ENCODE results near the gene SLC22A2.

The SLC22A2 gene

DNA sequence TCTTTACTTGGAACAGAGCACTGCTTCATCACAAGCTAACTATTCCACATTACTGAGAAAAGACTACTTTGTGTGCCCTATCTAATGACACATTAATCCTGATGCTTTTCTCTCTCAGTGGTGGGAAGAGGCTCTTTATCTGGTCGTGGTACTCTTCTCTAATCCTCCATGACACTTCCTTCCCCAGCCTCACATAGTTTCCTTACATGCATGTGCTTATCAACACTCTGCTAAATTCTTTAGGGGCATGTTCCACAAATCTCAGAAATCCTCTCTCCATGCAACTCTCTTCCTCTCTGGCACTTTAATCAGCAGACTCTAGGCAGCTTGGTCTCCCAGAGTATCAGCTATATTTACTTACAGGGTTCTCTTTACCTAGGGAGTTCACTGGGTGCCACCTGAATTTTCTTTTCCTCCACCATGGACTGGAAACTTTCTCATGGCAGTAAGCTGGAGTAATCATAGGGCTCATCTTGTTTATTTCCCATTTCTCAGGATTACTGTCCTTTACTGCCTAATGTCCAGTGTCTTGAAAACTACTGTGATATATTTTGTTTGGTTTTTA lies 27.0 kb upstream of the SLC22A2 start:
- peak overlapping the region; percentile 20 for H3K27ac ChIP-seq (ENCODE audit: low read depth, low read length, severe bottlenecking)
- H3K36me3 ChIP-seq (ENCODE audit: control insufficient read depth, insufficient read depth, low read length): no peaks in the 10 kb centered on the region

DNA sequence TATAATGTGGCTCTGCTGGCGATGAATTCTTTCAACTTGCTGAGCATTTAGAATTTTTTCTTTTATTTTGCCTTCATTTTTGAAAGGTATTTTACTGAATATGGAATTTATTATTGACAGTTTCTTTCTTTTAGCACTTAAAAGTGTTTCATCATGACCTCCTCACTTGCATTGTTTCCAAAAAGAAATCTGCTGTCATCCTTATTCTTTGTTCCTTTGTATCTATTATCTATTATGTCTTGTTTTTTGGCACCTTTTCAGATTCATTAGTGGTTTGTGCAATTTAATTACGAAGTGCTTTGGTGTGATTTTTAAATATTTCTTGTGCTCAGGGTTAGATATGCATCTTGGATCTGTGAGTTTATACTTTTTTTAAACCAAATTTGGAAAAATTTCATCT lies 26.0 kb upstream of the SLC22A2 start:
- no peaks in the 10 kb centered on the region for H3K4me1 ChIP-seq (ENCODE audit: control insufficient read depth, insufficient read depth, low read length, poor library complexity, severe bottlenecking)
- no peaks in the 10 kb centered on the region for H3K36me3 ChIP-seq (ENCODE audit: control insufficient read depth, insufficient read depth, low read length)
- no CpG with 5 or more reads among the region's 2 CpGs for WGBS, 2 experiments (ENCODE audit: insufficient coverage in 2 of 2)
- no peaks in the 10 kb centered on the region for H3K9me3 ChIP-seq (ENCODE audit: control insufficient read depth, low read length)
- no peak overlapping the region for H3K27ac ChIP-seq (ENCODE audit: low read depth, low read length, severe bottlenecking)
- H3K4me3 ChIP-seq (ENCODE audit: extremely low read depth, insufficient read depth, low read length, poor library complexity, severe bottlenecking): no peak overlapping the region

More for the DNA sequence above, 27.0 kb upstream of the SLC22A2 start:
- no peaks in the 10 kb centered on the region for H3K4me1 ChIP-seq (ENCODE audit: control insufficient read depth, insufficient read depth, low read length, poor library complexity, severe bottlenecking)
- no peak overlapping the region for H3K4me3 ChIP-seq (ENCODE audit: extremely low read depth, insufficient read depth, low read length, poor library complexity, severe bottlenecking)
- H3K9me3 ChIP-seq (ENCODE audit: control insufficient read depth, low read length): no peaks in the 10 kb centered on the region
- 60% methylated on average over 1 of the region's 1 CpG; no CpG with 5 or more reads in 1 of the 2 experiments for WGBS, 2 experiments (ENCODE audit: insufficient coverage in 2 of 2)

- no peaks in the 10 kb centered on the region for H3K36me3 ChIP-seq (ENCODE audit: control insufficient read depth, insufficient read depth, low read length)
- H3K27ac ChIP-seq (ENCODE audit: low read depth, low read length, severe bottlenecking): no peak overlapping the region
- no CpG with 5 or more reads among the region's 1 CpG for WGBS, 2 experiments (ENCODE audit: insufficient coverage in 2 of 2)
- H3K4me1 ChIP-seq (ENCODE audit: control insufficient read depth, insufficient read depth, low read length, poor library complexity, severe bottlenecking): no peaks in the 10 kb centered on the region
- H3K4me3 ChIP-seq (ENCODE audit: extremely low read depth, insufficient read depth, low read length, poor library complexity, severe bottlenecking): no peak overlapping the region
- H3K9me3 ChIP-seq (ENCODE audit: control insufficient read depth, low read length): no peaks in the 10 kb centered on the region
These were observed 23.8 kb upstream of the SLC22A2 start for GRCh38 chr6:160282444-160282843.

- WGBS, 2 experiments (ENCODE audit: insufficient coverage in 2 of 2): 100% methylated on average over 1 of the region's 2 CpGs; no CpG with 5 or more reads in 1 of the 2 experiments
These were observed 21.2 kb upstream of the SLC22A2 start for GRCh38 chr6:160279850-160280249.

DNA sequence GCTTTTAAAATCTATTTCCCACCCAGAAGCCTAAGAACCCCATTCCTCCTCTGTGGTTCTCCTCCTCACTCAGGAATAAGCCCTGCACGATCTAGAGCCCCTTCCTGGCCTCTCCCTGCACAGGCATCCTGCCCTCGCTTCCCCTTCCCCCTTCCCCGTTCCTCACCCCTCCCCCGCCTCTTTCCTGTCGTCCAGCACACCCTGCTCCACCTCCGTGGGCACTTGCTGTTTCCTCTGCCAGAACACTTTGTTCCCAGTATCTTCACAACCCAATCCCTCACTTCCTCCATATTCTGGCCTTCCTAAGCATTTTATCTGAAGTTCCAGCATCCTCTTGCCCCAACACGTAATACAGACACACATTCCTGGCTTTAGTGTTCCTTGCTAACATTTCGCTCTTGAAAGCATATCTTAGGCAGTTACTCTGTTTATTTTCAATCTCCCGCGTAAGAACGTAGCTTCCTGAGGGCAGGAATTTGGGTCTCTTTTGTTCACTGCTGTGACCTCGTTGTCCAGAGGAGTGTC lies 20.2 kb upstream of the SLC22A2 start:
- no peak overlapping the region for H3K27ac ChIP-seq (ENCODE audit: low read depth, low read length, severe bottlenecking)
- no peaks in the 10 kb centered on the region for H3K36me3 ChIP-seq (ENCODE audit: control insufficient read depth, insufficient read depth, low read length)
- WGBS, 2 experiments (ENCODE audit: insufficient coverage in 2 of 2): 79 to 90% methylated on average over 10 to 12 of the region's 12 CpGs
- H3K4me1 ChIP-seq (ENCODE audit: control insufficient read depth, insufficient read depth, low read length, poor library complexity, severe bottlenecking): no peaks in the 10 kb centered on the region
- H3K4me3 ChIP-seq (ENCODE audit: extremely low read depth, insufficient read depth, low read length, poor library complexity, severe bottlenecking): no peak overlapping the region
- no peaks in the 10 kb centered on the region for H3K9me3 ChIP-seq (ENCODE audit: control insufficient read depth, low read length)

More at GRCh38 chr6:160279850-160280249, 21.2 kb upstream of the SLC22A2 start:
- Histone ChIP-seq H3K9me3 (ENCODE audit: control insufficient read depth, low read length) (no peaks in the 10 kb centered on the region), H3K4me3 (ENCODE audit: extremely low read depth, insufficient read depth, low read length, poor library complexity, severe bottlenecking) (no peak overlapping the region), H3K4me1 (ENCODE audit: control insufficient read depth, insufficient read depth, low read length, poor library complexity, severe bottlenecking) (no peaks in the 10 kb centered on the region), H3K27ac (ENCODE audit: low read depth, low read length, severe bottlenecking) (no peak overlapping the region), H3K36me3 (ENCODE audit: control insufficient read depth, insufficient read depth, low read length) (no peaks in the 10 kb centered on the region)

DNA sequence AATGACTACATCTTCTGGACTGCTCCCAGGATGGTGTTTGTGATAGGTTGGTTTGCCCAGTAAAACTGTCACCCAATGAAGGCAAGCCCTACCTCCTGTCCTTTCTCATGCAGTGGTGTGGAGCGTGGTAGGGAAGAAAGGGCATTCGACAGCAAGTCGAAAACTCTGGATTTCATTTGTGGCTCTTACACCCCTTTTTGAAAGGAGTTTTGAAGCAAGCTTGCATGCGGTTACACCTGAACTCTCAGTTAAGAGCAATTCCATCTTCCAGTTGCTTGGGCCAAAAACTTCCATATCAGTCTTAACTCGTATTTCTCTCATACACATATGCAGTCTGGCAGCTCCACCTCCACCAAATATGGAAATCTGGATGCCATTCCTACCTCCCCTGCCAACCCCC lies 19.7 kb upstream of the SLC22A2 start:
- 94 to 100% methylated on average over 4 to 5 of the region's 5 CpGs for whole genome bisulfite sequencing, 2 experiments (ENCODE audit: insufficient coverage in 2 of 2)
- no peak overlapping the region for H3K27ac ChIP-seq (ENCODE audit: low read depth, low read length, severe bottlenecking)
- no peaks in the 10 kb centered on the region for H3K36me3 ChIP-seq (ENCODE audit: control insufficient read depth, insufficient read depth, low read length)
- no peaks in the 10 kb centered on the region for H3K4me1 ChIP-seq (ENCODE audit: control insufficient read depth, insufficient read depth, low read length, poor library complexity, severe bottlenecking)
- H3K4me3 ChIP-seq (ENCODE audit: extremely low read depth, insufficient read depth, low read length, poor library complexity, severe bottlenecking): no peak overlapping the region
- H3K9me3 ChIP-seq (ENCODE audit: control insufficient read depth, low read length): no peaks in the 10 kb centered on the region

DNA sequence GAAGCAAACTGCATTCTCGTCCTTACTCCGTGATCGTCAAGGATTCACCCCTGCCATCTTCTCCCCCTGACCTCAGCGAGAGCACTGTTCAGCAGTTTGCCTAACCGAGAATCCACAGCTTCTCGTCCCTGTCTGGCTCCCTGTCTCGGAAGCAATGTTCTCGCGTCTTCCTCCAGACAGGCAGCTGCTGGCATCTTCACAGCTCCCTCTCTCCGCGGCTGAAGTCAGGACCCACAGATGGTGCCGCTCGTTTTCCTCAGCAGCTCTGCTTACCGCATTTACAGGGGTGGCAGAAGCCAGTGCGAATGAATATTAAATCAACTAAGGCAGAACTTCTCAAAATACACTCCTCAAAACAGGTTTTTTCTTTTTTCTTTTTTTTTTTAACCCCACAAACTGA lies 18.9 kb upstream of the SLC22A2 start:
- no peaks in the 10 kb centered on the region for H3K4me1 ChIP-seq (ENCODE audit: control insufficient read depth, insufficient read depth, low read length, poor library complexity, severe bottlenecking)
- 88% methylated on average over 15 of the region's 15 CpGs for WGBS, 2 experiments (ENCODE audit: insufficient coverage in 2 of 2)
- H3K36me3 ChIP-seq (ENCODE audit: control insufficient read depth, insufficient read depth, low read length): no peaks in the 10 kb centered on the region
- H3K9me3 ChIP-seq (ENCODE audit: control insufficient read depth, low read length): no peaks in the 10 kb centered on the region
- no peak overlapping the region for H3K4me3 ChIP-seq (ENCODE audit: extremely low read depth, insufficient read depth, low read length, poor library complexity, severe bottlenecking)
- no peak overlapping the region for H3K27ac ChIP-seq (ENCODE audit: low read depth, low read length, severe bottlenecking)

DNA sequence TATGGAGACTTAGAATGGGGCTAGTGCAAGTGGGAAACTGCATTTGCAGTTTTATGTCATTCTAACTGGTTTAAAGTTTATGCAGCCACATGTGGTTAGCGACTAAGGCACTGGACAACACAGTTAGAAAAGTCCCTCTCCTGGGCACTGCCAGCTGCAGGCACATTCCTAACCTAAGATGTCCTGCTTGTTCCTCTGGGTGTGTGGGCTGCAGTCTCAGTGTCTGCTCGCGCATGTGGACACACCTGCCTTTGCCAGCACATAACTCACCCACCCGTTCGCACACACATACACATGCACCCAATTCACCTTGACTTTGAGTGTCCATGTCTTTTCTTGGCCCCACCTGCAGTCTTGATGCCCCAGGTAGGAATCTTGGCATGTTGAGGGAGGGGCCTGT lies 18.5 kb upstream of the SLC22A2 start:
- no peaks in the 10 kb centered on the region for H3K9me3 ChIP-seq (ENCODE audit: control insufficient read depth, low read length)
- no peaks in the 10 kb centered on the region for H3K36me3 ChIP-seq (ENCODE audit: control insufficient read depth, insufficient read depth, low read length)
- no peak overlapping the region for H3K4me3 ChIP-seq (ENCODE audit: extremely low read depth, insufficient read depth, low read length, poor library complexity, severe bottlenecking)
- 92 to 100% methylated on average over 4 to 5 of the region's 5 CpGs for WGBS, 2 experiments (ENCODE audit: insufficient coverage in 2 of 2)
- no peak overlapping the region for H3K27ac ChIP-seq (ENCODE audit: low read depth, low read length, severe bottlenecking)
- no peaks in the 10 kb centered on the region for H3K4me1 ChIP-seq (ENCODE audit: control insufficient read depth, insufficient read depth, low read length, poor library complexity, severe bottlenecking)

- H3K36me3 ChIP-seq (ENCODE audit: control insufficient read depth, insufficient read depth, low read length): no peaks in the 10 kb centered on the region
- no peaks in the 10 kb centered on the region for H3K9me3 ChIP-seq (ENCODE audit: control insufficient read depth, low read length)
- H3K4me1 ChIP-seq (ENCODE audit: control insufficient read depth, insufficient read depth, low read length, poor library complexity, severe bottlenecking): no peaks in the 10 kb centered on the region
- no peak overlapping the region for H3K4me3 ChIP-seq (ENCODE audit: extremely low read depth, insufficient read depth, low read length, poor library complexity, severe bottlenecking)
- H3K27ac ChIP-seq (ENCODE audit: low read depth, low read length, severe bottlenecking): no peak overlapping the region
- WGBS, 2 experiments (ENCODE audit: insufficient coverage in 2 of 2): no CpG with 5 or more reads among the region's 4 CpGs
These were observed 17.5 kb upstream of the SLC22A2 start for GRCh38 chr6:160276126-160276525.

DNA sequence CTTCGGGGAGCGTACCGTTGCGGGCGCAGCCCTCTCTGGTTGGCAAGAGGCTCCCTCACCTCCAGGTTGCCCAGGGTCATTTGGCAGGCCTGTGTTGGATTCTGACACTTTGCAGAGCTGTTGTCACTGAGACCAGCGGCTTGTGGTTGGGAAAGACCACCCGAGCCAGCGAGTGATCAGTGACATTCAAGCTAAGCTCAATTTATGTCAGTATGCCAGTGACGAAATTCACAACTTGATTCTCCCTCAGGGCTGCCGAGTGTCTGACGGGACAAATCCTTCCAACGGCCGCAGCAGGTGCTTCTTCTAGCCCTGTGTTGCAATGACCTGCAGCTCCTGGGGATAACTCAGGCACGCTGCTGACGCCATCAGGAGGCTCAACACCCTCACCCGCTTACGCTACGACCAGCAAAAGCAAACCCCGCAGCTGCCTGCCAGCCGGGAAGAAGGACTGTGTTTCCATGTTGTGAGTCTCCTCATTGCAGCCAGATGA lies 16.9 kb upstream of the SLC22A2 start:
- Histone ChIP-seq H3K4me1 (ENCODE audit: control insufficient read depth, insufficient read depth, low read length, poor library complexity, severe bottlenecking) (no peaks in the 10 kb centered on the region), H3K9me3 (ENCODE audit: control insufficient read depth, low read length) (no peaks in the 10 kb centered on the region), H3K27ac (ENCODE audit: low read depth, low read length, severe bottlenecking) (no peak overlapping the region), H3K36me3 (ENCODE audit: control insufficient read depth, insufficient read depth, low read length) (no peaks in the 10 kb centered on the region), H3K4me3 (ENCODE audit: extremely low read depth, insufficient read depth, low read length, poor library complexity, severe bottlenecking) (no peak overlapping the region)
- WGBS, 2 experiments (ENCODE audit: insufficient coverage in 2 of 2): 80 to 86% methylated on average over 17 to 19 of the region's 20 CpGs

- WGBS, 2 experiments (ENCODE audit: insufficient coverage in 2 of 2): 84 to 86% methylated on average over 1 to 3 of the region's 4 CpGs
- H3K4me3 ChIP-seq (ENCODE audit: extremely low read depth, insufficient read depth, low read length, poor library complexity, severe bottlenecking): no peak overlapping the region
- no peaks in the 10 kb centered on the region for H3K9me3 ChIP-seq (ENCODE audit: control insufficient read depth, low read length)
- H3K4me1 ChIP-seq (ENCODE audit: control insufficient read depth, insufficient read depth, low read length, poor library complexity, severe bottlenecking): no peaks in the 10 kb centered on the region
- H3K27ac ChIP-seq (ENCODE audit: low read depth, low read length, severe bottlenecking): no peak overlapping the region
- no peaks in the 10 kb centered on the region for H3K36me3 ChIP-seq (ENCODE audit: control insufficient read depth, insufficient read depth, low read length)
These were observed 16.4 kb upstream of the SLC22A2 start for GRCh38 chr6:160274871-160275510.
